ENCODE measurements around the gene CACHD1. TPM values are rescaled to one million over a fixed set of nuclear protein-coding genes. Genes with fewer than 3 reads are reported as not detected.
A peak's percentile ranks its signal among the peaks of the same experiment; 100 is the strongest.

The CACHD1 gene
- total RNA-seq, 4 donors from 2014 or later, result 2.2 to 3.6 (median 2.9) TPM

- H3K4me1 ChIP-seq, result peaks cover 3 to 4% of the 10 kb centered on the region in 2 donors
- TF ChIP-seq POLR2A (IDR thresholded peaks at IDR 0.05) (no peak), CTCF (IDR thresholded peaks at IDR 0.05 in 4 of 5, conservative IDR thresholded peaks at IDR 0.05 in 1 of 5) (no peak)
- H3K27me3 ChIP-seq, result no peaks in the 10 kb centered on the region
- H3K27ac ChIP-seq, result no peak overlapping the region
- H3K36me3 ChIP-seq, result peaks cover 0 to 3% of the 10 kb centered on the region in 2 donors
- intact Hi-C loops (cut with DNase I; ENCODE audit: low total_unique reads), result loop anchor here (1.0 to 5.0 kb wide), 2 partner anchors 137 to 1001 kb away; no protein-coding TSS in a partner anchor
- DNase-seq (no peak), ATAC-seq (no peak)
- no peak overlapping the region for H3K4me3 ChIP-seq
- H3K9me3 ChIP-seq, result no peaks in the 10 kb centered on the region
- in situ Hi-C loops (cut with MboI; ENCODE audit: low sequenced_read_pairs in 4 of 4), result loop anchor here in 1 of 4 donors (10.0 to 25.0 kb wide), 2 partner anchors 139 to 424 kb away; no protein-coding TSS in a partner anchor
These were observed 215.9 kb downstream of the CACHD1 start for GRCh38 chr1:64685765-64686341.

GRCh38 chr1:64686828-64687724, 217.1 kb downstream of the CACHD1 start:
- no peaks in the 10 kb centered on the region for H3K9me3 ChIP-seq
- H3K27me3 ChIP-seq, result no peaks in the 10 kb centered on the region
- H3K36me3 ChIP-seq, result peaks cover 0 to 3% of the 10 kb centered on the region in 2 donors
- peak; percentile 52 to 60 for ATAC-seq
- TF ChIP-seq CTCF (IDR thresholded peaks at IDR 0.05 in 4 of 5, conservative IDR thresholded peaks at IDR 0.05 in 1 of 5) (peak; percentile 64 to 84 (median 69)), POLR2A (IDR thresholded peaks at IDR 0.05) (no peak)
- no peaks in the 10 kb centered on the region for H3K4me1 ChIP-seq
- intact Hi-C loops (cut with DNase I; ENCODE audit: low total_unique reads) (loop anchor here (1.0 to 5.0 kb wide), 2 partner anchors 136 to 1000 kb away; no protein-coding TSS in a partner anchor), in situ Hi-C loops (cut with MboI; ENCODE audit: low sequenced_read_pairs in 4 of 4) (loop anchor here in 1 of 4 donors (10.0 to 25.0 kb wide), 2 partner anchors 138 to 425 kb away; no protein-coding TSS in a partner anchor)
- H3K4me3 ChIP-seq, result no peak overlapping the region
- DNase-seq, result no peak
- no peak overlapping the region for H3K27ac ChIP-seq

GRCh38 chr1:64687725-64688327, 217.9 kb downstream of the CACHD1 start:
- intact Hi-C loops (cut with DNase I; ENCODE audit: low total_unique reads) (loop anchor here (5.0 kb wide), 1 partner anchor 999 kb away; no protein-coding TSS in a partner anchor), in situ Hi-C loops (cut with MboI; ENCODE audit: low sequenced_read_pairs in 4 of 4) (loop anchor here in 1 of 4 donors (10.0 to 25.0 kb wide), 2 partner anchors 137 to 426 kb away; no protein-coding TSS in a partner anchor)
- H3K27me3 ChIP-seq, result no peaks in the 10 kb centered on the region
- H3K27ac ChIP-seq, result no peak overlapping the region
- no peaks in the 10 kb centered on the region for H3K36me3 ChIP-seq
- TF ChIP-seq CTCF (IDR thresholded peaks at IDR 0.05 in 4 of 5, conservative IDR thresholded peaks at IDR 0.05 in 1 of 5) (no peak), POLR2A (IDR thresholded peaks at IDR 0.05) (no peak)
- H3K9me3 ChIP-seq, result no peaks in the 10 kb centered on the region
- H3K4me1 ChIP-seq, result no peaks in the 10 kb centered on the region
- no peak overlapping the region for H3K4me3 ChIP-seq
- ATAC-seq, result no peak
- DNase-seq, result no peak

- in situ Hi-C loops (cut with MboI; ENCODE audit: low sequenced_read_pairs in 4 of 4) (loop anchor here in 3 of 4 donors (10.0 to 25.0 kb wide), 3 partner anchors 123 to 429 kb away; no protein-coding TSS in a partner anchor), intact Hi-C loops (cut with DNase I; ENCODE audit: low total_unique reads) (no loop called here)
- H3K36me3 ChIP-seq, result no peaks in the 10 kb centered on the region
- TF ChIP-seq POLR2A (IDR thresholded peaks at IDR 0.05), result no peak
- TF ChIP-seq CTCF (IDR thresholded peaks at IDR 0.05 in 4 of 5, conservative IDR thresholded peaks at IDR 0.05 in 1 of 5), result no peak
- H3K27me3 ChIP-seq, result no peaks in the 10 kb centered on the region
- no peak overlapping the region for H3K27ac ChIP-seq
- ATAC-seq (no peak), DNase-seq (no peak)
- H3K4me1 ChIP-seq, result no peaks in the 10 kb centered on the region
- no peaks in the 10 kb centered on the region for H3K9me3 ChIP-seq
- H3K4me3 ChIP-seq, result no peak overlapping the region
These were observed 221.7 kb downstream of the CACHD1 start for GRCh38 chr1:64691626-64692025.

Data from gastrocnemius medialis (tissue), 4 donors.